T-helper 22 cell (primary cell): ENCODE measurements around the gene RDH14.

Source experiments
- DNase-seq: peaks from one replicate; pipeline ENCODE4 v3.0.0-alpha.2; 2020; ENCODE audit warnings: low read depth

Gene RDH14

GRCh38 chr2:18560031-18560796 is at the start of gene RDH14:
Gene RDH14 (minus strand): TSS chr2:18560653. CDS start chr2:18560572, 81 bp downstream.
- DNase-seq = peak; percentile 84

- DNase-seq = no peak
Measured at GRCh38 chr2:18610090-18610489, 49.6 kb upstream of the RDH14 start.

GRCh38 chr2:18605115-18605514 is 44.7 kb upstream of the RDH14 start:
- no peak for DNase-seq

GRCh38 chr2:18604531-18604885 is 44.1 kb upstream of the RDH14 start:
- no peak for DNase-seq

GRCh38 chr2:18603854-18604530 is 43.5 kb upstream of the RDH14 start:
- no peak for DNase-seq

GRCh38 chr2:18602298-18602697 is 41.8 kb upstream of the RDH14 start:
- DNase-seq = no peak

GRCh38 chr2:18600255-18600613 is 39.8 kb upstream of the RDH14 start:
- no peak for DNase-seq

GRCh38 chr2:18599509-18600254 is 39.2 kb upstream of the RDH14 start:
- DNase-seq = no peak

- DNase-seq = no peak
Measured at GRCh38 chr2:18598848-18599484, 38.5 kb upstream of the RDH14 start.

- no peak for DNase-seq
Measured at GRCh38 chr2:18597618-18598017, 37.2 kb upstream of the RDH14 start.

GRCh38 chr2:18596993-18597392 is 36.5 kb upstream of the RDH14 start:
- no peak for DNase-seq

- no peak for DNase-seq
Measured at GRCh38 chr2:18593496-18593895, 33.0 kb upstream of the RDH14 start.

GRCh38 chr2:18592372-18592771 is 31.9 kb upstream of the RDH14 start:
- DNase-seq = no peak

- no peak for DNase-seq
Measured at GRCh38 chr2:18589354-18589753, 28.9 kb upstream of the RDH14 start, which contains the start of gene NT5C1B. Gene NT5C1B (minus strand): TSS chr2:18589569. CDS start chr2:18589468, 101 bp downstream.

GRCh38 chr2:18588802-18589201 is 28.3 kb upstream of the RDH14 start:
- no peak for DNase-seq

- DNase-seq = no peak
Measured at GRCh38 chr2:18588049-18588448, 27.6 kb upstream of the RDH14 start.

GRCh38 chr2:18585526-18585925 is 25.1 kb upstream of the RDH14 start:
- no peak for DNase-seq

GRCh38 chr2:18584608-18584954 is 24.1 kb upstream of the RDH14 start:
- DNase-seq = no peak

GRCh38 chr2:18583905-18584607 is 23.6 kb upstream of the RDH14 start:
- no peak for DNase-seq

- no peak for DNase-seq
Measured at GRCh38 chr2:18580606-18581005, 20.2 kb upstream of the RDH14 start.

GRCh38 chr2:18578033-18578432 is 17.6 kb upstream of the RDH14 start:
- no peak for DNase-seq
